ENCODE measurements around the gene FREM1.

GRCh38 chr9:14895806-14896205 lies 14.4 kb downstream of the FREM1 start:
- no peak for TF ChIP-seq CTCF (IDR thresholded peaks at IDR 0.05)
- TF ChIP-seq POLR2A (IDR thresholded peaks at IDR 0.05) = no peak

Measured in adrenal gland (tissue), 5 donors.